T-helper 22 cell (primary cell): ENCODE data around the gene TRIO.

Experiments used
- DNase-seq: peaks from one replicate; pipeline ENCODE4 v3.0.0-alpha.2; 2020; ENCODE audit warnings: low read depth

Gene TRIO

DNA sequence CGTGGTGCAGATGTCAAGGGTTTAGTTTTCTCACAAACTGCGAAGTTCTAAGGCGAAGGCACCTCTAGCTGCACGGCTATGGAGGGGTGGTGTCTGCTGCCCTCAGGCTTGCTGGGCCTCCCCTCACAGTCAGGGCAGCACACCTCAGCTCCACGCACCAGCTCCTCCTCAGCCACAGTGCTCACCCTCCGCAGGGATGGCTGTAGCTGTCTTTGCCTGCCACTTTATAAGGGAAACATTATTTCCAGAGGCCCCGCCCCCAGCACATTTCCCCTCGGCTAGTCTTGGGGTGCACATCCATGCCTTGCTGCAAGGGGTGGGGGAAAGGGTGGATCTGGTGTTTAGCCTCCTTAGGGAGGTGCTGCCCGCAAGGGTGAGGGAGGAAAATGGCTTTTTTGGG is 154.6 kb downstream of the TRIO start:
- no peak for DNase-seq

DNA sequence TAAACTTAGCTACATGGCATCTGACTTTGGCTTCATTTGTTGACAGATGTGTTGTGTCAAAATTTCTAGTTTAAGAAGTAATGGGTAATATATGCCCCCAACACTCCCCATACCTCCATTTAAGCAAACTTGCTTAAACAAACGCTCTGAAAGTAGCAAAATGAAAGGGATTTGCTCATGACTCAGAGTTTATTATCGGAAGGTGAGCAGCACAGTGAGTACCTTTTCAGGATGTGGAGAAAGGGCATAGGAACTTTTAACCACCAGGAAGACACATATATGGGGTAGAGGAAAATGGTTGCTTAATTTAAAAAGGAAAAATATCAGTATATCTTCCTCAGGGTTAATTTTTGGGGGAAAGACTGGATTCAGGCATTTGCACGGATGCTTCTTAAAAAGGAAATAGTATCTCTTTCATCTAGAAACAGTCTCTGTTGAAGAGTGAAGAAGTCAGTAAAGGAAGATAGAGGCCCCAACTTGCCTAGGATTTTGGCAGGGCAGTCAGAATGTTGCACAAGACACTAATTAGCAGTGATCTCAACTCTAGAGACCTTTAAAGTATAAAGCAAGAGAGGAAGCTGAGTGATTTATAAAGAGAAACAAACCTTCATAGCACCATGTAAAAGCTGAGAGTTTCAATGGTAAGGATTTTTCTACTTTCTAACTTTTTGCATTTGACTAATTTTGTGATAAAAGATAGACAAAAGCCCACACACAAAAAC is 155.1 kb downstream of the TRIO start:
- no peak for DNase-seq

DNA sequence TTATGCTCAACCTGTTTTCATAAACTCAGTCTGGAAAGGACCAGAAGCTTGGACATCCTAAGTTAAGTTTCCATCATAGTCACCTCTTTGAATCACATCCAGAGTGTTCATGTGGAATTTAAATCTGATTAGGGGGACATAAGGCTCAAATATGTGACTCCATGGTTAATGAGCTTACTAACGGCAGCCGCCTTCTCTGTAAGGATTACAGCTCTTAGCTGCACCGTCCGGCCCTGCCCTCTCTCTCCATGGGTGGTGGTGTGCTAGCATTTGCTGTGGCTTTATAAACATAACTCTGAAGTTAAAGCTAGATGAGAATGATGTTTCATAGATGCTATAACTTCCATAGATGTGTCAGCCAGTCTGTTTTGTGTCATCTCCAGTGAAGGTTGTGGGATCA is 156.5 kb downstream of the TRIO start:
- no peak for DNase-seq

DNA sequence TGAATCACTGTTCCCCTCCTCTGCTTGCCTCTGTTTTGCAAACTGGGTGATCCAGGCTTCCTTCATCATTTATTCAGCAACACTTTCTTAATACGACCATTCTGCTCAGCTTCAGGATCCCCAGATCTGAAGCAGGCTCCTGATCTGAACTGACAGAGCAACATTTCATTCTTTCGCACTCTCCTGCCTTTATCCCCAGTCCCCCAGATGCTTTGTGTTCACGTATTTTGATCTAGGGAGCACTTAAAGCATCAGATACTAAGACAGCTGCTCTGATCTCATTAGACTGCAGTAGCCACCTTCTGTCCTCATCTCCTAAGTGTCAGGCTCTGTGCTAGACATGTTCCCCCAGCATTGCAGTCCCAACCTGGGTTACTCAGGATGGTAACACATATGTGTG is 158.0 kb downstream of the TRIO start:
- no peak for DNase-seq

GRCh38 chr5:14302330-14302729 is 159.2 kb downstream of the TRIO start:
- no peak for DNase-seq

DNA sequence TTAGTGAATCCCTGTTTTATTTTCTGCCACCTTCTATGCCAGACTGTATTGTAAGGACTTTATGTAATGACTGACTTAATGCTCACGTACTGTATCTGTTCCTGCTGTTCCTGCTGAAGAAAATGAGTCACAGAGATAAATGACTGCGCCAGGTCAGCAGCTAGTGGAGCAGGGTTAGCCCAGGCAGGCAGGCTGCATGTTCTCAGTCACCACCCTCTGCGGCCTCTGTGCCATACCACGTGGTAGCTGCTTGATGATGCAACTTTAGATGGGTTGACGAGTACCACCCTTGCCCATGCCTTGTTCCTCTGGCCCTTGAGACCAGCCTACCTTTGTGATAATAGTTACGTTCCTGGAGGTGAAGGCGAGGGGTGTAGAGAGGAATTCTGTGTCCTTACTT is 161.9 kb downstream of the TRIO start:
- DNase-seq, result no peak

GRCh38 chr5:14306329-14306815 is 163.2 kb downstream of the TRIO start:
- DNase-seq, result no peak

GRCh38 chr5:14308384-14309154 is 165.4 kb downstream of the TRIO start:
- DNase-seq, result no peak

- DNase-seq, result no peak
These were observed 166.1 kb downstream of the TRIO start for GRCh38 chr5:14309199-14309598.

DNA sequence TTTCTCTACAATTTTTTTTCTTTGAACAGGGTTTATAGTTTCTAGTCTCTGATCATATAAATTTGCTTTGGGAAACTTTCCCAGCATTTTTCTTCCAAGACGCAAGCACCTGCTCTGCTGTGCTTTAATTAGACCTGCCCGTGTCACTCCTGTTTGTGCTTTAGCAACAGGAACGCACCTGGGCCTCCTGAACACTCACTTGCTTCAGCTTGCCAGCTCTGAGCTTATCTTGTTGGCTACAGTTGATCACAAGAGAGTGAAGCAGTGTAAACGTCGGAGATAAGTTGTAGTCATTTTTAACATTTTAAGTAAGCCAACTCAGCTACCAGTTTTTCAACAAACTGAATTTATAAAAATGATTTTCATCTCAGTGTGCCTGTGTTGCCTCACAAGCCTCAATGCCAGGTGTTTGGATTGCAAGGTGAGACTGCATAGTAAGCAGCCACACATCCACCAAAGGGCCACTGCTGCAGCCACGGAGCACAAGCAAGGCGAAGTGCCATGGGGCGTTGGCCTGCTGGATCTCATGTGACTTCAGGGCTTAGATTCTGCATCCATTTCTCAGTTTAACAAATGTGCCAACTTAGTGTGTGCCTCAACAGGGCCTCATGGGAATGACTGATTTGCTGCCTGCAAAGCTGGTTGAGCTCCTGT is 166.9 kb downstream of the TRIO start:
- DNase-seq, result no peak

GRCh38 chr5:14310901-14311300 is 167.8 kb downstream of the TRIO start:
- DNase-seq, result no peak

- no peak for DNase-seq
These were observed 171.0 kb downstream of the TRIO start for GRCh38 chr5:14313986-14314690.

GRCh38 chr5:14316471-14316870 is 173.3 kb downstream of the TRIO start:
- DNase-seq, result no peak

DNA sequence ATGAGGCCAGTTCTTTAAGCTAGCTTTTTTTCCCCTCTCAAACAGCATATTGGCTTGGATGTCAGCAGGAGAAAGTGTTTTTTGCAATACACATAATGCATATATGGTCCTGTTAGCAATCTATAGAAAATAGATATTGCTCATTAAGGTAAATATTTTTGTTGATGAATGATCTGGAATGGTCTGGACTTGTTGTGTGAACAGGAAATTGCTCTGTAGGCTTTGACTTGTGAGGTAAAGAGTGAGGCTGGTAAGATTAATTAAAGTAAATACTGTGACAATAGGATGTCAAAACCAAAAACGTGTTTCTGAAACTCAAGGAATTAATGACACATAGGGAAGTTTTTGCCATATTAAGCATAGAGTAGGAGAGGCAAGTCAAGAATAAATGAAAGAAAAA is 176.0 kb downstream of the TRIO start:
- DNase-seq, result no peak

GRCh38 chr5:14321936-14322335 is 178.8 kb downstream of the TRIO start:
- no peak for DNase-seq

DNA sequence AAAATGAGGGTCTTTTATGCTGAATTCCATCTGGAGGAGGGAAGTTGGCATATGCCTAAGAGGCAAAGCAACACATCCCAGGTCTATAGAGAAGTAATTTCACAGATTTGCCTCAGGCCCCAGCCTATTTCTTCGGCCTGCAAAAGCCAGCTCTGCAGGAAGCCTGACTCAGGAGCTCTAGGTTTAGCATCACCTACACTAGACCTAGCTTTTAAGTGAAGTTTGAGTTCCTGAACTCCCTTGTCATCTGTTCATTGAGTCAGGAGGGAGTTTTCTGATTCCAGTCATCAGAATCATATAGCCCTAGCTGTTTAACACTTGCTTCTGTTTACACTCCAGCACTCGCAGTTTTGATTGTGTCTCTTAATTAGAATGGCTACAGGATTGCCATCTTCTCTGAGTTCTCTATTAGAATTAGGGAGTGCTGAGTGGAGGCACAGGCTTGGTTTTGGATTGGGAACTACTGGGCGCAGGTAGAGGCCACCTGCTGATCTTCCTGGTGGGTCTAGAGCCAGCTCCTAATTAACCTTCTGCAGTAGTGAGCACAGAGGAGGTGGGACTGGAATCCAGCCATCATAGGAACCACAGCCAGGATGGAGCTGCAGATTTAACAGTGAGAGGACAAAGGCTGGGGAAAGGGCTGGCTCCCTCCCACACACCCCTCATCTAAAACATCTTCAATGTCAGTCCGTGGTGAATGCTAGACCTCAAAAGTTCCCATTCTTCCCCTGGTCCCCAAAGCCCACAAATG is 179.5 kb downstream of the TRIO start:
- no peak for DNase-seq

DNA sequence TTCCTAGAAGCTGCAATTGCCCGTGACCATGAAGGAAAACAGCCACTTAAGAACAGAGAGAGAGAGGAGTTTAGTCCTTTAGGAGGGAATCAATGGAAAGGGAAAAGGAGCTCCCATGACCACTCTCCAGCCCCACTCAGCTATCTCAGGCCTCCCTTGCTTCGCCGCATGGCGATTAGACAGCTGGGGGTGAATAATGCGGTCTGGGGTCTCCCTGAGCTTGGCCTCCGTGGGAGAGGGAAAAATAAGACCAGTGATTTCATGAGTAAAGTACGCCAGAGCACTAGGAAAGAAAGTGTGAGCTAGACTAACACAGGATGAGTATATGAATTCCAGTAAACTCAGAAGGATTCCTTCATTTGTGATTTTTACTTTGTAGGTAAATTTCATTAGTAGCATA is 180.3 kb downstream of the TRIO start:
- DNase-seq, result no peak

DNA sequence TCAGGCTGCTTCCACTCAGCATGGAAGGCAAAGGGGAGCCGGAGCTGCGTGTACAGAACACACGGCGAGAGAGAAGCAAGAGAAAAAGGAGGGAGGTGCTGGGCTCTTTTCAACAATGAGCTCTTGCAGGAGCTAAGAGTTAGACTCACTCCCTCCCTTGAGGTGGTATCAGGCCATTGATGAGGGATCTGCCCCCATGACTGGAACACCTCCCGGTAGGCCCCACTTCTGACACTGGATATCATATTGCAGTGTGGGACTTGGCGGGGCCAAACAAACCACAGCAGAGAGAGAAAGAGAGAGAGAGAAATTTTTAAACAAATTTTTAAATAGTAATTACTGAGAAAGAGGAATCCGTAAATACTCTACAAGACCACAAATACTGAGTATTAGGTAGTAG is 182.2 kb downstream of the TRIO start:
- no peak for DNase-seq

DNA sequence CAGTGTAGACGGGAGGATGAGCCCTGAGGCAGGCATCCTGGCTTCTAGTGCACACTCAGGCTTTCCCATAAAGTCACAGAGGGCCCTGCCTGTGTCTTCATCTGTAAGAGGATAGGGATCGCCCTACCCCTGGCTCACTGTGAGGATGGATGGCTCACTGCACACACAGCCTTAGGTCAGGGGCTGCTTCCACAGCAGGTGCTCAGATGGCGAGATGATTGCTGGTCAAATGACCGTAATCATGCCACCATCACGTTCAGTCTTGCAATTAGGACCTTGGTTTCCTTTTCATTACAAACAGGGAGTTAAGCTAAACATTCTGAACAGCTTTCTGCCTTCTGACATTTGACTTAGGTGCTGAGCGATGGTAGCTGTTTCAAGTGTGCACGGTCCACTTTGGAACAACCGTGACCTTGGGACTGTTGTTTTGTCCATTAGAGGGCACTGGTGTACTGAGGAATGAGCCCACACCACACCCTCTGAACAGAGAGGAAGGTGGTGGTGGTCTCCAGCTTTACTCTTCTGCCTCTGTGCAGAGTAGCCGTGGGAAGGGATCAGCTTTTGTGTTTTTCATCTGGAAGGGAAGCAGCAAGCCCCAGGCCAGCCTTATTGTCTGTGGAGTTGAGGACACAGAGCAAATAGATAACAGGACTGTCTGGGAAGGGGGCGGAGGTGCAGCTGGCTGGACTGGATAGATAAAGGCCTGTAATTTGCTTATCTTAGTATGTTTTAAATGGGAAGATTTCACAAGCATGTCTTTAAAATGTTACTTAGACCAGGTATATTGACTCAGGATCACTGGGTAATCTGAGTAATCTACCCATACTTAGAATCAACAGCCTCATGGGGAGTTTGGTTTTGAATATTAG is 183.1 kb downstream of the TRIO start:
- no peak for DNase-seq

DNA sequence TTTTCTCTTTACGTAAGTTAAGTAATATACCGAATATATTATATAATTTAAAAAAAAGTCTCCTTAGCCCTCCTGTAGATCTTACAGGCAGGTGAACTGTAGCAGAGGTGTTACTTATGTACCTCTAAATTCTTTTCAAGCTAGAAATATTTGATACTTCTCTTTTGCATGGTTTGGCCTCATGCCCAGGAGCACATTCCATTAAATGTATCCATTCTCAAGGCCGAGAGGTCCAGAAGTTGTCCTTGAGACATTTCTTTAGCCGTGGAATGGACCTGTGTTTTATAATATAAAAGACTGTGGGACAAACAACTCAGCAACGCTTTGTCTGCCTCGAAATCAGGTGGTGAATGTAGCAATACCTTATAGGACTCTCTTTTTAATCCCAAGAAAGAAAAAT is 184.5 kb downstream of the TRIO start:
- no peak for DNase-seq

DNA sequence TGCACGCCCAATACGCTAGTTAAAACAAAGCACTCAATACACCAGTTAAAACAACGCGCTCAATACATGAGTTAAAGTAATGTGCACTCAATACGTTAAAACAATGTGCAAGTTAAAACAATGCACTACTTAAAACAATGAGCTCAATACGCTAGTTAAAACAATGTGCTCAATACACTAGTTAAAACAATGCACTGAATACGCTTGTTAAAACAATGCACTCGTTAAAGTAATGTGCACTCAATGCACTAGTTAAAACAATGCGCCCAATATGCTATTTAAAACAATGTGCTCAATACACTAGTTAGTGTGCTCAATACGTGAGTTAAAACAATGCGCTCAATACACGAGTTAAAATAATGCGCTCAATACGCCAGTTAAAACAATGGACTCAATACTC is 185.0 kb downstream of the TRIO start:
- DNase-seq, result no peak
